Nephron (organoid): ENCODE measurements around the gene LRRC10B.

ENCODE experiments used
- H3K27ac Mint-ChIP-seq, 3 experiments: 2 replicates each; pipeline ENCODE4 v1.8.0; 2020; ENCODE audit warnings: mixed read lengths in 3 of 3, mild to moderate bottlenecking in 2 of 3, moderate library complexity in 1 of 3
- H3K27me3 Mint-ChIP-seq: 2 replicates; pipeline ENCODE4 v1.8.0; 2021; ENCODE audit warnings: low read depth, mild to moderate bottlenecking, moderate library complexity, mixed read lengths
- H3K36me3 Mint-ChIP-seq: 2 replicates; pipeline ENCODE4 v1.8.0; 2020; ENCODE audit warnings: low read depth, mixed read lengths
- H3K4me1 Mint-ChIP-seq: 2 replicates; pipeline ENCODE4 v1.8.0; 2020; ENCODE audit warnings: mixed read lengths
- H3K4me3 Mint-ChIP-seq, 3 experiments: 2 replicates each; pipeline ENCODE4 v1.8.0; 2020; ENCODE audit warnings: mild to moderate bottlenecking in 3 of 3, mixed read lengths in 3 of 3, moderate library complexity in 2 of 3
- H3K9me3 Mint-ChIP-seq: 2 replicates; pipeline ENCODE4 v1.8.0; 2020; ENCODE audit warnings: mixed read lengths
- TF ChIP-seq, protein P1 (sequence below), 3 experiments: fragments of 200-600 bp; sonication (generic); IDR thresholded peaks; one replicate each; pipeline ENCODE4 v1.5.0; 2021; ENCODE audit warnings: antibody characterized with exemption in 3 of 3; ENCODE audit not compliant: unreplicated experiment in 3 of 3

Gene LRRC10B

DNA sequence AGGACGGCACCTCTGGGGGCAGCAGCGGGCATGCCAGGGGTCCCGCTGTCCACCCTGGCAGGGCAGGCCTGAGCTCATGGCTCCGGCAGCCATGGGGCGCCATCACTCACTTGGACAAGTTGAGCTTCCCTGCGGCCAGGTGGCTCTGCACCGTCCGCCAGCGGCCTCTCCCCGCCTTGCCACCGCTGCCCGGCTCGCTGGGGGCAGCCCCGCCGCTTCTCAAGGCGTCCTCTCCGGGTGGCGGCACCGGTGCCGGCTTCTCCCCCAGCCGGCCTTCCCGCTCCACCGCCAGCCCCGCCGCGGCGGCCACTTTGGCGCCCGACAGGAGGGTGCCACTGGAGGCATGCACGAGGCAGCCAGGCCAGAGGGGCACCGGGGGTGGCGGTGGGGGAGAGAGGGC lies 37.4 kb downstream of the LRRC10B start:
- peaks cover 11% of the 10 kb centered on the region for H3K27me3 Mint-ChIP-seq
- TF ChIP-seq, protein P1, sequence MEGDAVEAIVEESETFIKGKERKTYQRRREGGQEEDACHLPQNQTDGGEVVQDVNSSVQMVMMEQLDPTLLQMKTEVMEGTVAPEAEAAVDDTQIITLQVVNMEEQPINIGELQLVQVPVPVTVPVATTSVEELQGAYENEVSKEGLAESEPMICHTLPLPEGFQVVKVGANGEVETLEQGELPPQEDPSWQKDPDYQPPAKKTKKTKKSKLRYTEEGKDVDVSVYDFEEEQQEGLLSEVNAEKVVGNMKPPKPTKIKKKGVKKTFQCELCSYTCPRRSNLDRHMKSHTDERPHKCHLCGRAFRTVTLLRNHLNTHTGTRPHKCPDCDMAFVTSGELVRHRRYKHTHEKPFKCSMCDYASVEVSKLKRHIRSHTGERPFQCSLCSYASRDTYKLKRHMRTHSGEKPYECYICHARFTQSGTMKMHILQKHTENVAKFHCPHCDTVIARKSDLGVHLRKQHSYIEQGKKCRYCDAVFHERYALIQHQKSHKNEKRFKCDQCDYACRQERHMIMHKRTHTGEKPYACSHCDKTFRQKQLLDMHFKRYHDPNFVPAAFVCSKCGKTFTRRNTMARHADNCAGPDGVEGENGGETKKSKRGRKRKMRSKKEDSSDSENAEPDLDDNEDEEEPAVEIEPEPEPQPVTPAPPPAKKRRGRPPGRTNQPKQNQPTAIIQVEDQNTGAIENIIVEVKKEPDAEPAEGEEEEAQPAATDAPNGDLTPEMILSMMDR (IDR thresholded peaks at IDR 0.05; ENCODE audit: unreplicated experiment in 3 of 3) = no peak
- no peaks in the 10 kb centered on the region for H3K9me3 Mint-ChIP-seq
- peak overlapping the region in 1 of 3 experiments; percentile 18 for H3K27ac Mint-ChIP-seq
- peak overlapping the region; percentile 18 to 87 (median 79) for H3K4me3 Mint-ChIP-seq
- no peaks in the 10 kb centered on the region for H3K36me3 Mint-ChIP-seq
- H3K4me1 Mint-ChIP-seq = peaks cover 46% of the 10 kb centered on the region

DNA sequence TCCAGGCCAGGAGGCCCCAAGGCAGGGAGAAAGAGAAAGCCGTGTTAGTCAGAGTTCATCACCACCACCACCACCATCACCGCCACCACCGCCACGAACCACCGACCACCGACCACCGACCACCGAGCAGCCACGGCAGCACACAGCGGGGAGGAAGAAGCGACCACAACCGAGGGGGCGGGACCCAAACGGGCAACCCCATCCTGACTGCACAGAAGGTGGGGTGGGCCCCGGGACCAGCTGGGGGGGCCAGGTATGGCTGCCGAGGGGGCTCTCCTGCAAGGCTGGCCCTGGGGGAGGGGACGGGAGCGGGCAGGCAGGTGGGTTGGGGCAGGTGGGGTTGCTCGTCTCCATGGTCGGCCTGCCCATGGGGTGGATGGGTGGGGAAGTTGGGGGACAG lies 38.1 kb downstream of the LRRC10B start:
- H3K27me3 Mint-ChIP-seq = peaks cover 11% of the 10 kb centered on the region
- H3K36me3 Mint-ChIP-seq = no peaks in the 10 kb centered on the region
- peak overlapping the region; percentile 62 to 87 (median 87) for H3K4me3 Mint-ChIP-seq
- TF ChIP-seq, protein P1 (IDR thresholded peaks at IDR 0.05; ENCODE audit: unreplicated experiment in 3 of 3) = no peak
- no peaks in the 10 kb centered on the region for H3K9me3 Mint-ChIP-seq
- peak overlapping the region in 2 of 3 experiments; percentile 67 to 84 for H3K27ac Mint-ChIP-seq
- H3K4me1 Mint-ChIP-seq = peaks cover 38% of the 10 kb centered on the region

DNA sequence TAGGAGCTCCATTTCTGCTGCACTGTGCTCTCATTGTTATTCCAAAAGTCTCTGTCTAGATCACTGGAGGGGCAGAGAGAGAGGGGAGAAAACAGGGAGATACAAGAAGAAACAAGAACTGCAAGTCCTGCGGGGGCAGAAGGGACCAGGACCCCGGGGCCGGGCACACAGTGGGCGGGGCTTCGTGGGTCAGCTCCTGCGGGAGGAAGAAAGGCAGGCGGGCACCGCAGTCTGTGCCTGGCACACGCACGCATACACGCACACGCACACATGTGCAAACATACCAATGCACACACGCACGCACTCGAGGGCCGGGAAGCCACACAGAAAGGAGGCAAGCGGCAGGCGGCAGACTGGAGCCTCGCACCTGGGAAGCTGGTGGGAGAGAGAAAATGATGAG lies 38.7 kb downstream of the LRRC10B start:
- TF ChIP-seq, protein P1 (IDR thresholded peaks at IDR 0.05; ENCODE audit: unreplicated experiment in 3 of 3) = no peak
- Mint-ChIP-seq H3K4me3 (peak overlapping the region; percentile 19 to 80 (median 77)), H3K27ac (peak overlapping the region in 2 of 3 experiments; percentile 67 to 84), H3K36me3 (no peaks in the 10 kb centered on the region), H3K4me1 (peaks cover 34% of the 10 kb centered on the region), H3K9me3 (no peaks in the 10 kb centered on the region), H3K27me3 (peaks cover 13% of the 10 kb centered on the region)

DNA sequence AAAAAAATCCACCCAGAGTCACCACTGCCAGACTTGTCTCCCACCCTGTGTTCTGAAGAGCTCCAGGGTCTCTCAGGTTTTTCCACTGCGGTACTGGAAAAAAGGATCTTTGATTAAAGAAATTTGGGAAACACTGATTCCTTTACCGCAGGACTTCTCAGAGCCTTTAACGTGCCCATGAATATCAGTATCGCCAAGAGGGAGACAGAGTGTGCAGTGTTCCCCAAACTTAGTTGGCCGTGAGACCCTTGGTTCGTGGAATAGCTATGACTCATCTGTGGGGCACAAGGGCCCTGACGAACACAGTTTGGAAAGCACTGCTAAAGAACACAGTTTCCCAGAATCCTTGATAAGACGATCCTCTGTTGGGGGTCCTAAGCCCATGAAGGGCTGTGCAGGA lies 40.6 kb downstream of the LRRC10B start:
- H3K4me3 Mint-ChIP-seq = peak overlapping the region in 2 of 3 experiments; percentile 34 to 43
- H3K36me3 Mint-ChIP-seq = no peaks in the 10 kb centered on the region
- H3K9me3 Mint-ChIP-seq = no peaks in the 10 kb centered on the region
- no peak overlapping the region for H3K27ac Mint-ChIP-seq
- TF ChIP-seq, protein P1 (IDR thresholded peaks at IDR 0.05; ENCODE audit: unreplicated experiment in 3 of 3) = no peak
- H3K4me1 Mint-ChIP-seq = peaks cover 45% of the 10 kb centered on the region
- peaks cover 32% of the 10 kb centered on the region for H3K27me3 Mint-ChIP-seq

DNA sequence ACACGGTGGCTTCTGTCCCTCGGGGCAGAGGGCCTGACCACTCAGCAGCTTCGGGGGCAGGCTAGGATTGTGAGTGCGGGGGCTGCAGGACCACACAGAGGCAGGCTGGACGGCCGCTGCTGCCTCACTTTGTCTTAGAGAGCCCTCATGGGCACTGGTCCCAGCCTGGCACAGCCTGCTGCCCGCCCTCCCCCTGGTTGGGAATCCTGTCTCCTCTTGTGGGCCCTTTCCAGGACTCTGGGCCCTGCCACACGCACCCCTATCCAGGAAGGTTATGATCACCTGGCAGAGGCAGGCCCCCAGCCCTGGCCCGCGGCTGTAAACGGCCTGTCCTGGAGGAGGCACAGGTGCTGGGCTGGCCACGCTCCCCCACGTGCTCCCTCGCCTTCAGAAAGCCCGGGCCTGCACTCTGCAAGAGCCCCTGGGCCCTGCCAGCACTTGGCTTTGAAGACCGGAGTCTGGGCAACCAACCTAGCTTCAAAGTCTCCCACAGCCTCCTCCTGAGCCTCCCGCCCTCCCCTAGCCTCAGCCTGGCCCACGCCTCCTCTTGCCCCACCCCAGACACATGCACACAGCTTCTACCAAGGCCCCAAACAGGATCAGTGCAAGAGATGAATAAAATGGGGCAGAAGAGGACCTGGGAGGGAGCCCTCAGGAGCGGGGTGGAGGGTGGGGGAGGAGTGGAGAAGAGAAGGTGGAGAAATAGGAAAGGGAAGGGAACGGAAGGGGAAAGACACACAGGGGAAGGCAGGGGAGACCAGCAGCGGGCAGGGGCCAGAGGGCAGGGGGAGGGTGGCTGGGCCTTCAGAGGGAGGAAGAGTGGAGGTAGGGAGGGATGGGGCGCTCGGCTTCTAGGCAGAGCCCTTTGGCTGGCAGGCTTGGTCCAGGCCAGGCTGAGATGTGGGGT lies 41.4 kb downstream of the LRRC10B start:
- Mint-ChIP-seq H3K36me3 (no peaks in the 10 kb centered on the region), H3K27ac (no peak overlapping the region), H3K9me3 (no peaks in the 10 kb centered on the region), H3K4me1 (peaks cover 50% of the 10 kb centered on the region), H3K27me3 (peaks cover 39% of the 10 kb centered on the region), H3K4me3 (no peak overlapping the region)
- TF ChIP-seq, protein P1 (IDR thresholded peaks at IDR 0.05; ENCODE audit: unreplicated experiment in 3 of 3) = no peak
